A549 treated with AZD9567 at 1 μM for 4 hours (cell line): ENCODE results near the gene APCDD1L. TPM values are rescaled to one million over a fixed set of nuclear protein-coding genes. Genes with fewer than 3 reads are reported as not detected.

Source experiments
- total RNA-seq: library from RNA; stranded (reverse); fragments of 200-300 nt; extraction: Qiagen RNA extraction; gene quantifications from 5 replicates; pipeline ENCODE4 v1.2.3, GENCODE V29; 2022; ENCODE audit not compliant: insufficient read depth

The APCDD1L gene
- total RNA-seq, result 0.05 to 0.16 TPM (median 0.07 TPM) in 4 of 5 replicates, not detected in the other

GRCh38 chr20:58515233-58516212 lies at the start of gene APCDD1L:
TSS of gene APCDD1L (minus strand) at chr20:58515399. CDS start at chr20:58514707, 692 bp downstream.

Other genes starting within 250 kb of the APCDD1L start
- 10.0 to 13.7 TPM (median 10.5 TPM) in 5 replicates for gene RAB22A, start 205.7 kb downstream of the APCDD1L start, total RNA-seq
- gene VAPB, start 126.2 kb downstream of the APCDD1L start, total RNA-seq, result 47.5 to 62.6 TPM (median 49.9 TPM) in 5 replicates
- 30.6 to 40.7 TPM (median 34.2 TPM) in 5 replicates for gene STX16, start 135.9 kb upstream of the APCDD1L start, total RNA-seq
- gene NPEPL1, start 177.4 kb upstream of the APCDD1L start, total RNA-seq, result 21.2 to 37.4 TPM (median 33.9 TPM) in 5 replicates